Trophoblast cell (in vitro differentiated cells and primary cell): Measurements from ENCODE around the gene ADSL.

Experiments used
- DNase-seq, 2 donors: peaks; one replicate each; pipeline ENCODE4 v3.0.0-alpha.2; 2016
- H2AFZ ChIP-seq: 2 replicates; pipeline ENCODE4 v1.6.1; 2013; ENCODE audit warnings: low read length, moderate library complexity, mild to moderate bottlenecking; ENCODE audit not compliant: insufficient read depth, poor library complexity
- H2AK5ac ChIP-seq: 2 replicates; pipeline ENCODE4 v1.6.1; 2013; ENCODE audit warnings: mild to moderate bottlenecking, low read length
- H2BK120ac ChIP-seq: 2 replicates; pipeline ENCODE4 v1.6.1; 2013; ENCODE audit warnings: low read length, mild to moderate bottlenecking, moderate library complexity; ENCODE audit not compliant: insufficient read depth, poor library complexity
- H2BK12ac ChIP-seq: 2 replicates; pipeline ENCODE4 v1.6.1; 2013; ENCODE audit warnings: mild to moderate bottlenecking, low read length, moderate library complexity
- H2BK5ac ChIP-seq: 2 replicates; pipeline ENCODE4 v1.6.1; 2013; ENCODE audit warnings: low read length, low read depth, moderate library complexity, mild to moderate bottlenecking; ENCODE audit not compliant: poor library complexity
- H3K14ac ChIP-seq: 2 replicates; pipeline ENCODE4 v1.6.1; 2013; ENCODE audit warnings: mild to moderate bottlenecking, low read length
- H3K18ac ChIP-seq: 2 replicates; pipeline ENCODE4 v1.6.1; 2013; ENCODE audit warnings: mild to moderate bottlenecking, low read length
- H3K23ac ChIP-seq: 2 replicates; pipeline ENCODE4 v1.6.1; 2013; ENCODE audit warnings: low read length
- H3K27ac ChIP-seq: 2 replicates; pipeline ENCODE4 v1.5.1; 2013; ENCODE audit warnings: low read depth, mild to moderate bottlenecking, inconsistent platforms, low read length, moderate library complexity
- H3K27me3 ChIP-seq: 2 replicates; pipeline ENCODE4 v1.6.1; 2013; ENCODE audit warnings: inconsistent platforms, mild to moderate bottlenecking, low read length, moderate library complexity; ENCODE audit not compliant: insufficient read depth
- H3K36me3 ChIP-seq, 2 experiments: 1 replicate in 1 of 2; 2 replicates in 1 of 2; pipeline ENCODE4 v1.6.1; 2013; ENCODE audit warnings: low read length in 2 of 2, mild to moderate bottlenecking in 2 of 2, moderate library complexity in 1 of 2; ENCODE audit not compliant: insufficient read depth in 2 of 2, control insufficient read depth in 1 of 2
- H3K4ac ChIP-seq: 2 replicates; pipeline ENCODE4 v1.6.1; 2013; ENCODE audit warnings: low read depth, mild to moderate bottlenecking, low read length, moderate library complexity
- H3K4me1 ChIP-seq, 2 experiments: 1 replicate in 1 of 2; 2 replicates in 1 of 2; pipeline ENCODE4 v1.6.1; 2013; ENCODE audit warnings: low read length in 2 of 2, mild to moderate bottlenecking in 2 of 2, moderate library complexity in 1 of 2; ENCODE audit not compliant: insufficient read depth in 2 of 2, control insufficient read depth in 1 of 2
- H3K4me2 ChIP-seq: 2 replicates; pipeline ENCODE4 v1.6.1; 2013; ENCODE audit warnings: inconsistent platforms, mild to moderate bottlenecking, low read length, moderate library complexity
- H3K4me3 ChIP-seq: 2 replicates; pipeline ENCODE4 v1.5.1; 2013; ENCODE audit warnings: mild to moderate bottlenecking, low read depth, low read length, inconsistent platforms
- H3K79me1 ChIP-seq: one replicate; pipeline ENCODE4 v1.6.1; 2013; ENCODE audit warnings: low read length
- H3K79me2 ChIP-seq: 2 replicates; pipeline ENCODE4 v1.6.1; 2013; ENCODE audit warnings: low read length, mild to moderate bottlenecking; ENCODE audit not compliant: control insufficient read depth, insufficient read depth, poor library complexity
- H3K9ac ChIP-seq: 2 replicates; pipeline ENCODE4 v1.6.1; 2013; ENCODE audit warnings: mild to moderate bottlenecking, low read length
- H3K9me3 ChIP-seq: 2 replicates; pipeline ENCODE4 v1.6.1; 2013; ENCODE audit warnings: low read depth, mild to moderate bottlenecking, control low read depth, inconsistent platforms, low read length; ENCODE audit not compliant: insufficient read depth
- H4K12ac ChIP-seq: 2 replicates; pipeline ENCODE4 v1.6.1; 2013; ENCODE audit warnings: low read depth, mild to moderate bottlenecking, low read length, moderate library complexity
- H4K8ac ChIP-seq: 2 replicates; pipeline ENCODE4 v1.6.1; 2013; ENCODE audit warnings: low read depth, mild to moderate bottlenecking, low read length, moderate library complexity
- H4K91ac ChIP-seq: one replicate; pipeline ENCODE4 v1.6.1; 2013; ENCODE audit warnings: low read depth, mild to moderate bottlenecking, low read length, moderate library complexity
- WGBS: extraction: QIAGEN DNeasy Blood & Tissue Kit; methylation state at CpG from one replicate; pipeline ENCODE4 v1.1.7; 2013; ENCODE audit warnings: missing lambda C conversion rate; ENCODE audit not compliant: insufficient read length, insufficient coverage; ENCODE audit errors: extremely low coverage; 5-methylcytosine and 5-hydroxymethylcytosine counted together

Gene ADSL

GRCh38 chr22:40366068-40366467 is 19.8 kb downstream of the ADSL start:
- Histone ChIP-seq H3K4ac (no peak overlapping the region), H2AFZ (no peak overlapping the region), H3K27me3 (no peaks in the 10 kb centered on the region), H2BK120ac (no peak overlapping the region), H3K36me3 (peaks cover 28 to 47% of the 10 kb centered on the region in 2 experiments), H4K12ac (no peak overlapping the region), H4K91ac (no peak overlapping the region), H3K23ac (no peak overlapping the region), H3K9me3 (peaks cover 2% of the 10 kb centered on the region), H3K4me3 (no peak overlapping the region), H2BK12ac (no peak overlapping the region), H3K18ac (no peak overlapping the region), H2BK5ac (no peak overlapping the region), H3K27ac (no peak overlapping the region), H3K79me1 (peaks cover 6% of the 10 kb centered on the region), H3K4me2 (no peak overlapping the region), H3K9ac (no peak overlapping the region), H3K79me2 (peaks cover 6% of the 10 kb centered on the region), H4K8ac (no peak overlapping the region), H2AK5ac (no peak overlapping the region), H3K14ac (no peak overlapping the region), H3K4me1 (no peaks in the 10 kb centered on the region)
- DNase-seq: no peak
- no CpG with 5 or more reads among the region's 2 CpGs for WGBS

DNA sequence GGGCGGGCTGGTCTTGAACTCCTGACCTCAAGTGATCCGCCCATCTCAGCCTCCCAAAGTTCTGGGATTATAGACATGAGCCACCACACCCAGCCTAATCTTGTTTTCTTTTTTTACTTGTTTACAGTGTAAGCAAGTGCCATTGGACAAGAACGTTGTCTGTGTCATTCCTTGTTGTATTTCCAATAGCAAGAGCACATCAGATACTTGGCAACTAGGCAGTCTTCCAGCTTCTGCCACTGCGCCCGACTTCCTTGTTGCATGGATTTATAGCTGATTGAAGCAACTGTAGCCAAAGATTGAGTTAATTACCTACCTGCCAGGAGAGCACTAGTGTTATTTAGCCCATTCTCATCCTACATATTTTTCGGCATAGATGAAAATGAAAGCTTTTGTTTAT is 21.0 kb downstream of the ADSL start:
- Histone ChIP-seq H3K9ac (no peak overlapping the region), H3K4ac (no peak overlapping the region), H2AK5ac (no peak overlapping the region), H3K27ac (no peak overlapping the region), H3K79me1 (peaks cover 6% of the 10 kb centered on the region), H3K27me3 (no peaks in the 10 kb centered on the region), H3K36me3 (peaks cover 23 to 35% of the 10 kb centered on the region in 2 experiments), H3K4me2 (no peak overlapping the region), H4K12ac (no peak overlapping the region), H3K14ac (no peak overlapping the region), H2BK5ac (no peak overlapping the region), H3K18ac (no peak overlapping the region), H3K79me2 (peaks cover 8% of the 10 kb centered on the region), H3K4me1 (no peaks in the 10 kb centered on the region), H2BK12ac (no peak overlapping the region), H2BK120ac (no peak overlapping the region), H3K9me3 (no peaks in the 10 kb centered on the region), H4K91ac (no peak overlapping the region), H2AFZ (no peak overlapping the region), H4K8ac (no peak overlapping the region), H3K4me3 (no peak overlapping the region), H3K23ac (no peak overlapping the region)
- DNase-seq: no peak
- whole genome bisulfite sequencing: no CpG with 5 or more reads among the region's 6 CpGs

DNA sequence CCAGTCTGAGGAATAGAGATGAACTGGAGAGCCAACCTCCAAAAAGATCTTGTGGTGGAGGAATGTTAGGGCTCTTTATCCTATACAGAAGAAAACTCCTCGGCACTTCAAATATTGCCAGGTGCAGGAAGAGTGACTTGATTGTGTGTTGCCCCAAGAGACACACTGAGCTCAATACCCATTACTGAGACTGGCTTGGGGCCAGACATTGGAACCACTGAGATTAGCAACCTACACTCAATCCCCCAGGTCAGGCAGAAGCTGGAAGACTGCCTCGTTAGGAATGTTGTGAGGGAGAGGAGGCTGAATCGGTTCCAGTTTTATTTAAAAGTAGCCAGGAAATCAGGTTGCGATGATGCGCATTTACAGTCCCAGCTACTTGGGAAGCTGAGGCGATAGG is 21.7 kb downstream of the ADSL start:
- no peak overlapping the region for H3K4me3 ChIP-seq
- WGBS: no CpG with 5 or more reads among the region's 6 CpGs
- H3K18ac ChIP-seq: no peak overlapping the region

GRCh38 chr22:40368836-40369235 is 22.5 kb downstream of the ADSL start:
- Histone ChIP-seq H3K4ac (no peak overlapping the region), H3K79me1 (peaks cover 6% of the 10 kb centered on the region)

More for the DNA sequence above, 21.7 kb downstream of the ADSL start:
- Histone ChIP-seq H3K14ac (no peak overlapping the region), H3K4ac (no peak overlapping the region), H4K8ac (no peak overlapping the region), H3K79me1 (peaks cover 6% of the 10 kb centered on the region), H3K23ac (no peak overlapping the region), H3K9me3 (no peaks in the 10 kb centered on the region), H2BK5ac (no peak overlapping the region), H3K27me3 (no peaks in the 10 kb centered on the region), H2BK12ac (no peak overlapping the region), H4K91ac (no peak overlapping the region), H2BK120ac (no peak overlapping the region), H4K12ac (no peak overlapping the region), H3K79me2 (peaks cover 8% of the 10 kb centered on the region), H3K27ac (no peak overlapping the region), H3K9ac (no peak overlapping the region), H3K4me1 (no peaks in the 10 kb centered on the region), H3K4me2 (no peak overlapping the region), H3K36me3 (peaks cover 19 to 28% of the 10 kb centered on the region in 2 experiments), H2AFZ (no peak overlapping the region), H2AK5ac (no peak overlapping the region)
- DNase-seq: no peak

More at GRCh38 chr22:40368836-40369235, 22.5 kb downstream of the ADSL start:
- no peak overlapping the region for H3K14ac ChIP-seq
- no peak overlapping the region for H4K8ac ChIP-seq
- H3K18ac ChIP-seq: no peak overlapping the region
- peaks cover 19 to 28% of the 10 kb centered on the region in 2 experiments for H3K36me3 ChIP-seq
- no peak for DNase-seq
- H2BK5ac ChIP-seq: no peak overlapping the region
- H3K27me3 ChIP-seq: no peaks in the 10 kb centered on the region
- H4K91ac ChIP-seq: no peak overlapping the region
- no peak overlapping the region for H4K12ac ChIP-seq
- no peaks in the 10 kb centered on the region for H3K9me3 ChIP-seq
- no peak overlapping the region for H2BK120ac ChIP-seq
- WGBS: no CpG with 5 or more reads among the region's 3 CpGs
- no peak overlapping the region for H2BK12ac ChIP-seq
- no peaks in the 10 kb centered on the region for H3K4me1 ChIP-seq
- H3K9ac ChIP-seq: no peak overlapping the region
- H3K4me2 ChIP-seq: no peak overlapping the region
- no peak overlapping the region for H3K4me3 ChIP-seq
- no peak overlapping the region for H2AK5ac ChIP-seq
- H3K23ac ChIP-seq: no peak overlapping the region
- H3K27ac ChIP-seq: no peak overlapping the region
- no peak overlapping the region for H2AFZ ChIP-seq
- peaks cover 8% of the 10 kb centered on the region for H3K79me2 ChIP-seq
